Hematopoietic multipotent progenitor cell treated with erythropoietin and hydrocortisone succinate and interleukin-3 and kit ligand, for 15 days (in vitro differentiated cells): ENCODE results near the gene RAD51B.
"Not testable (repeated sequence)": the region's sequence is repeated elsewhere in the genome, so short reads cannot be mapped to it uniquely, and the experiment has no call there.

Experiments
- DNase-seq: peaks from one replicate; pipeline ENCODE4 v3.0.0-alpha.2; 2015; ENCODE audit warnings: low spot score

RAD51B gene

DNA sequence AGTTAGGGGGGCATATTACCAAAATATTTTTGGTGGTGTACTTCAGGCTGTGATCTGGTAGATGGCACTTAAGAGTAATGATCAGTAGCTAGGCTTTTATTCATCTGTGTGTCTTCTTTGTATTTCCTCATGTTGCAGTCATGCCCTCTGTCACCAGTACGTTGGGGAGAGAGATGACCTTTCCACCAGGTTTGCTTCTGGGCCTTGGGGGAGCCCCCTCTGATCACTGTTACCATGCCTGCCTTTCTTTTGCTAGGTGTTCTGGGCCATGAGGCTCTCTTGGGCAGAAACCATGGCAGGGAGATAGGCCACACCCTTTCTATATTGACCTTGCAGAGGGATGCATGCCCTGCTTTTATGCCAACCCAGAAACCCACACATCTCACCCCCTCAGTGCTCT, 208.5 kb downstream of the RAD51B start:
- DNase-seq = no peak

DNA sequence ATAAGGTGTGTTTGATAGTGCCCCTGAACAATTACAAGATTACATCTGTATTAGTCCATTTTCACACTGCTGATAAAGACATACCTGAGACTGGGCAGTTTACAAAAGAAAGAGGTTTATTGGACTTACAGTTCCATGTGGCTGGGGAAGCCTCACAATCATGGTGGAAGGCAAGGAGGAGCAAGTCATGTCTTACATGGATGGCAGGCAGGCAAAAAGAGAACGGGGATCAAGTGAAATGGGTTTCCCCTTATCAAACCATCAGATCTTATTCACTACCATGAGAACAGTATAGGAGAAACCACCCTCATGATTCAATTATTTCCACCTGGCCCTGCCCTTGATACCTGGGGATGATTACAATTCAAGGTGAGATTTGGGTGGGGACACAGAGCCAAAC, 211.4 kb downstream of the RAD51B start:
- DNase-seq = not testable (repeated sequence)

DNA sequence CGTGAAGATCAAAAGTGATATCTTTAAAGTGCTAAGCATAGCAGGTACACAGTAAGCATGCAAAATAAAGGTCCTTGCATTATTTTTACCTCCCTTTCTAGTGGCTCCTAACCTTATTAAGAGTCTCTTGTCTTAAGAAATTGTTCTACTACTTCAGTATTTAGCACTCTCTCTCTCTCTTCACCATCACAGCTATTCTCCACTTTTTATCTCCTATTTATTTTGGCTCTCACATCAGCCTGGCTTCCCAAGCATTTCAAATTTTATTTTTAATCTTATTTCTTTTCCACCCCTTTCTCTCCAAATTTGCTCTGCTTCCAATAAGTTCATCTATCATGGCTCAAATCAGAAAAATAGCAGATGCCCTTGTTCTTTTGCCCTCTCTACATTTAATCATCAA, 212.6 kb downstream of the RAD51B start:
- DNase-seq = no peak

DNA sequence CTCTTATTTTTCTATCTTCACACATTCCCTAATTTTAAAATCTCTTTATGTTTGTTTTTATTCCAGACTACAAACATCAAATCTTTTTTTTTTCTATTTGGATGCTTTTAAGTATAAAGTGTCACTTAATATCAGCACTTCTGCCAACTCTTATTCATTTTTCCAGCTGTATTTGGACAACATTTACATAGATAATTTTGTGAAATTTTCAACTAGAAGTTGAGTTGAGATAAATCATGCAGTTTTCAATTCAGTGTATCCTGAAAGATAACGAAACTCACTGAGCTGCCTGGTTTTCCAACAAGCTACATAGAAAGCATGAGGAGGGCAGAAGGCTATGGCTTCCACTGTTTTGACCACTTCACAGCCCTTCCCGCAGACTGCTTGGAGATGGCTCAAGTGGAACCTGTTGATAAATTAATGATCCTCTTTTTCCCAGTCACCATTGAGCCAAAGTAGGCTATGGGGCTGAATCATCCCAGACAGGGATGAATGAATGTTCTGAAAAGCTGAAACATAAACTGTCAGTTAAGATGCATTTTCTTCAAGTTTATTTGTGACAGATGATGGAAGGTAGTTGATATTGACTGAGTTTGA, 213.9 kb downstream of the RAD51B start:
- DNase-seq = no peak

DNA sequence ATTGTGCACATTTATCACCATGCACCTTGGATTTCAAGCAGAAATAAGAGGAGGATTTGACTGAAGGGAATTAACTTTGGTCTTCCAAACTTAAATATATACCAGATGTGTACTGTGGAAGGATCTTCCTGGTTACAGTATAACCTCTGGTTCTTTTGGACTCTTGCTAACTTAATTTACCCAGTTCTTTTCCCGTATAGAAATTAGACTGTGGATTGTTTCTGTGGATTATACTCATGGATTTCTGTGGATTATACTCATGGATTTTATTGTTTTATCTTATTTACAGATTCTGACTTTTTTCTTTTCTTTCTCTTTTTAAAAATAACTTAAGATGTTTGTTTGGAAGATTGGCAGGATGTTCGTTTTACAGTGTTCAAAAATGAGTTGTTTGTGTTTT, 215.3 kb downstream of the RAD51B start:
- no peak for DNase-seq

DNA sequence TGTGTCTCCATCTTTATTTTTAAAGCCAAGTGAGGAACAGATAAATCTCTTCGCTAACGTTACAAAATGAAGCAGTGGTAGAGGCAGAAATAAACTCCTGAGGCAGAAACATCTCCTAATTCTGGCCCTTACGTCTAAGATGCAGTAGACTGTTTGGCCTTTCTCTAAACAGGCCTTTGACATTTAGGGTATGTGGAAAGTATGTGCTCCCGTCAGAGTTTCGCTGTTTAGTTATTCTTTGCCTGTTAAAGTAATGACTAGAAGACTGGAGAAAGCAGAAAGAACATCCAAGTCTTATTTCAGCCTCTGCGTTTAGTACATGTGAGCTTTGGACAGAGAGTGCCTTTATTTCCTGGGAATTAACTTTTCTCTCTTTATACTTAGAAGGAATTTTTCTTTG, 216.6 kb downstream of the RAD51B start:
- no peak for DNase-seq

DNA sequence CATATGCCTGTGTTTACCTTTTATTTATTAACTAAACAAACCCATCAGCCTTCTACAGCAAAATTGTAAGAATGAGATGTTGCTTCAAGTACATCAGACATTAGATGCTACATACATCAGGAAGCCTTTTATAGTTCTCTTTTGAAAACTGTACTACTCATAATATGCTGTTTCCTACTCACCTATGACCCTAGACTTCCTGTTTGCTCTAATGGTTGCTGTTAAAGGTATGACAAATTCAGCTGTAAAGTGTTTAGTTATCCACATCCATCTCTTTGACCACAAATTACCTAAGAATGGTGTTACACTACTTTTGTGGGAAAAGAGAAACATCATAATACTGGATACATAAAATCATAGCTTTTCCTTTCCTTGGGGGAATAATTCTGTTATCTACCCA, 220.0 kb downstream of the RAD51B start:
- no peak for DNase-seq

DNA sequence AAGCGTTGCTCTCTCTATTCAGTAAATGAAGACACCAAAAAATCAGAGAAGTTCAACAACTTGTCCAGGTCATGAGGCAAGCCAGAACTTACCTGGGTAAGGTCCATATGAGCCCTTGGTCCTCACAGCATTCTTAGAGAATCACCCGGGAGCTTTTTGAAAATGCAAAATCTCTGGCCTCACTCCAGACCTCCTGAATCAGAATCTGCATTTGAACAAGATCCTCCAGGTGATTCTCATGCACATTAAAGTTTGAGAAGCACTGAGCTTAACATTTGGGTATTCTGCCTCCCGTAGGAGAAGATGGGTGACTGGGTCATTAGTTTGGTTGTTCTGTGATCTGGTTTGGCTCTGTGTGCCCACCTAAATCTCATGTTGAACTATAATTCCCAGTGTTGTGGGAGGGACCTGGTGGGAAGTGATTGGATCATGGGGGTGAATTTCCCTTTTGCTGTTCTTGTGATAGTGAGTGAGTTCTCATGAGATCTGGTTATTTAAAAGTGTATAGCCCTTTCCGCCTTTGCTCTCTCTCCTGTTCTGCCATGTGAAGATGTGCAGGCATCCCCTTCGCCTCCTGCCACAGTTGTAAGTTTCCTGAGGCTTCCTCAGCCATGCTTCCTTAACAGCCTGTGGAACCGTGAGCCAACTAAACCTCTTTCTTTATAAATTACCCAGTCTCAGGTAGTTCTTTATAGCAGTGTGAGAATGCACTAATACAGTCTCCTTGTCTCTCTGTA, 221.2 kb downstream of the RAD51B start:
- no peak for DNase-seq

DNA sequence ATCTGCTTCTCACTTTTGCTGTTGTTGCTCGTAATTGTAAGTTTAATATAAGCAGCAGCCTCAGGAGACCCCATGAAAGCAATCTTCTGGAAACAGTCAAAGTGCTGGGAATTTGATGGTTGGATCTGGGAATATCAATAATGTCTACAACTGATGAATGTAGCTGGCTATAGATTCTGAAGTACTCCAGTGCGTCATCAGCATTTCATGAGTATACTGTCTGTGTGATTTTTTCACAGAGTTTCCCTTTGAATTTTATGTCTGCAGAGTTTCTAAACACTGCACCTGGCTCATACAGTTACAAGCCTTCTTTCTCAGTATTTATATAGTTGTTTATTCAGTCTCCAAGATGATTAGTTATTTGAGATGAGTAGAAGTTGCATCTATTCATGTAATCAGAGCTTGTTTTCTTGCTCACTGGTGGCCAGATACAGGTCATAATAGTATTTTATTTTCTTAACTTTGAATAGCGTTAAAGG, 222.3 kb downstream of the RAD51B start:
- no peak for DNase-seq

DNA sequence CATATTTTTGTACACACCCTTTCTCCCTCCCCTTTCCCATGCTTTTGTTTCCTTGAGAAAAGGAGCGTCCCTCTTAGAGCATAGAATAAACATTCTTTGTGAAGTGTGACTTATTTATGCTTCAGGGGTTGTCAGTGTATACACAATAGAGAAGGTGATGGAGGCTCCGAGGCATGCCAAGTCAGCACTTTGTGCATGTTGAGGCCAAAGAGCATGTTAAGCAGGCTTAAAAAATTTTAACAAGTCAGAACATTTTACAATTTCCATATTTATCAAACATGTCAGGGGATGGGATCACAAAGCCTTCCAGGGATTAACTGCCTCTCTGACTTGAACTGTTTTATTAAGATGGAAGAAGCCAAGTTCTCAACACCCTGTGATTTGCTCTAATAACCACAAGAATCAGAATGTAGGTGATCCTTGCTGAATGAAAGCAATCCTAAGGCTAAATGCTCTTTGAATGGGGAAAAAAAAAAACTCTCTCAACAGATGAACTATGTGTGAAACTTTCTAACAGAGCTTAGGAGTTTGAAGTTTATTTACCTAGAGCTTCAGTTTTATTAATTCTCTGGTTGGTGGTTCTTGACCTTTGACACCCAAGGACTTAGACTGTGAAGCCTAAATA, 223.1 kb downstream of the RAD51B start:
- DNase-seq = no peak

DNA sequence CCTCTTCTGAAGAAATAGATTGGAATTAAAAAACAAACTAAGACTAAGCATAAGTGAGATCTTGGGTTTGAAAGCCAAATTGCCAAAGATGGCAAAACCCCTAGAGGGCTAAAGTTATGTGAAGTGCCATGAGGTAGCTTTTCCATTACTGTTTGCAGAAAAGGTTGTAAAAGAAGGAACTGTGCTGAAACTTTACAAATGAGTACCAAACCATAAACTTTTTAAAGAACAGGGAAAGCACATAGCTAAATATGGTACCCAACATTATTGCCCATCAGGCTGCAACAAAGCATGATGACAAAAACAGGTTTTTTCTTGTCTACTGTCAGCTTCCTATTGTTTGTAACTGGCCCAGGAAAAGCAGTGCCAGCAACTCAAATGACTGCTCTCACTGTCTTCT, 224.2 kb downstream of the RAD51B start:
- DNase-seq = no peak

DNA sequence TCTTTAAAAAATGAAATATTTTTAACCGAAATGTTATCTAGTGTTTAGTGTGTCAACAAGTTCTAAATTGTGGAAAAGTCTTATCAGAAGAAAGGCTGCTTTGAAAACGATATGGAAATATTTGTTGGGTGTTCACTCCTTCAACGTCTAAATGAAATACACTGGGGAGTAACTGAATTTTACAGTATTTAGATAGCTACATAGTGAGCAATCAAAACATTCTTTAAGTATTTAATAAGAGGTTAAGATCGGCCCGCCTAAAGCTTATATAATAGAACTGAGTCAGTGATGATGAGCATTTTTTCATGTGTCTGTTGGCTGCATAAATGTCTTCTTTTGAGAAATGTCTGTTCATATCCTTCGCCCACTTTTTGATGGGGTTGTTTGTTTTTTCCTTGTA, 228.3 kb downstream of the RAD51B start:
- DNase-seq = no peak

DNA sequence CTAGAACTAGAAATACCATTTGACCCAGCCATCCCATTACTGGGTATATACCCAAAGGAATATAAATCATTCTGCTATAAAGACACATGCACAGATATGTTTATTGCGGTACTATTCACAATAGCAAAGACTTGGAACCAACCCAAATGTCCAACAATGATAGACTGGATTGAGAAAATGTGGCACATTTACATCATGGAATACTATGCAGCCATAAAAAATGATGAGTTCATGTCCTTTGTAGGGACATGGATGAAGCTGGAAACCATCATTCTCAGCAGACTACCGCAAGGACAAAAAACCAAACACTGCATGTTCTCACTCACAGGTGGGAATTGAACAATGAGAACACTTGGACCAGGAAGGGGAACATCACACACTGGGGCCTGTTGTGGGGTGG, 229.2 kb downstream of the RAD51B start:
- not testable (repeated sequence) for DNase-seq

DNA sequence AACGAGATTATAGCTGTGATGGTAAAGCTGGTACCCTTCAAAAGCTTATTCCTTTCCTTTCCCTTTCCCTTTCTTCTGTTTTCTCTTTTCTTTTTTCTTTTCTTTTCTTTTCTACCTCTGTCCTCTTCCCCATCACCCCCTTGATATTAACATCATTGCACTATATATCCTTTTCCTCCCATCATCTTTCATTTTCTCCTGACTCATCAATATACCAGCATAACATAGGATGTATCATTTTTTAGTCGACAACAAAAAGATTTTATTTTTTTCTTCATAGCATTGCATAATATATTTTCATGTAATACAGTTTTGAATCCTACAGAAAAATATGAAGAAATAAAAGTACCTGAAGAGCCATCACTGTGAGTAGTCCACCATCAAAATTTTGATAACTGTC, 230.6 kb downstream of the RAD51B start:
- DNase-seq = no peak

DNA sequence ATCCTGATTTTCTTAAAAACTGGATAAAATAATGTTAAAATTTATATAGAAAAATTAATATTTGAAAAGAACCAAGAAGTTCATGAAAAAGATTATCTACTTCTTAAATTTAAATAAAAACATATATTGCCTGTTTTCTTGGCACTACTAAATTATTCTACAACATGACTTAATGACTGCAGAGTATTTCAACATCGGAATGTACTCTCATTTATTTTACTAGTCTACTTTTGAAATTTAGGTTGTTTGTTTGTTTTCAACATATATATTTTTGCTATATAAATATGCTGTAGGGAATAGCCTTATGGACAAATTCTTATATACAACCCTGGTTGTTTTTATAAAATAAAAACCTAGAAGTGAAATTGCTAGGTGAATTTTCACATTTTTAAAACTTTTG, 231.6 kb downstream of the RAD51B start:
- DNase-seq = no peak

DNA sequence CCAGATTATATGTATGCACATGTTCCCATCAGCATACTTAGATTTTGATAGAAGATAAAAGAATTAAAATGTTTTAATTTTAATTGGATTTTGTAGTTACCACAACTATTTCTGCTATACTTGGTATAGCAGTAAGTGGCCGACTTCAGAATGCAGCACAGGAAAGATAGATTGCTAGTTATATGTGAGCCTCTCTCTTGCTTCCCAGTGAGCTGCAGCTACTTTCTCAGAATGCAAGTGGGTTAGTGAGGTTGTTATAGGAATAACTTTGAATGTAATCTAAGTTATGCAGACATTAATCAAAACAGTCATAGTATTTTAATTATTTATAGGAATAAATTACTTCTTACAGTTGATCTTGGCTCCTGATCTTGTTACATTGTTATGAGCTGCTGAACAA, 240.6 kb downstream of the RAD51B start:
- DNase-seq = no peak

DNA sequence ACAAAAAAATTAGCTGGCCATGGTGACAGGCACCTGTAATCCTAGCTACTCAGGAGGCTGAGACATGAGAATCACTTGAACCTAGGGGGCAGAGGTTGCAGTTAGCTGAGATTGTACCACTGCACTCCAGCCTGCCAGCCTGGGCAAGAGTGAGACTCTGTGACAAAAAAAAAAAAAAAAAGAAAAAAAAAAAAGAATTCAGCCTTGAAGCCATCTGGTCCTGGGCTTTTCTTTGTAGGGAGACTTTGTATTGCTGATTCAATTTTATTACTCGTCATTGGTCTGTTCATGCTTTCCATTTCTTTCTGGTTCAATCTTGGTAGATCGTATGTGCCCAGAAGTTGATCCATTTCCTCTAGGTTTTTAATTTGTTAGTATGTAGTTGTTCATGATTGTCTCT, 243.1 kb downstream of the RAD51B start:
- DNase-seq = no peak

DNA sequence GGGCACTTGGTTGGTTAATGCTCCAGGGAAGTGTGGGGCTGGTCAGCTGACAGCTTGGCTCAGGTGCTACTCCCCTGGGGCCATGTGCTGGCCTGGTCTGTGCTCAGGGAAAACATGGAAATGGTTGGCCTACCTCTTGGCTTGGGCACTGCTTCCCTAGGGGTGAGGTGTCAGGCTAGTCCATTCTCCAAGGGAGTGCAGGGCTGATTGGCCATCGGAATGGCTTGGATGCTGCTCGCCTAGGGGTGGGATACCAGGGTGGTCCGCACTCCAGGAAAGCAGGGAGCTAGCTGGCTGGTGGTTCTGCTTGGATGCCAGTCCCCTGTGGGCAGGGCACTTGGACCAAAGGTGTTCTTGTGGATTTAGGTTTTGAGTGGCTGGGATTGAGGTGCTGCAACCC, 245.7 kb downstream of the RAD51B start:
- DNase-seq = no peak

DNA sequence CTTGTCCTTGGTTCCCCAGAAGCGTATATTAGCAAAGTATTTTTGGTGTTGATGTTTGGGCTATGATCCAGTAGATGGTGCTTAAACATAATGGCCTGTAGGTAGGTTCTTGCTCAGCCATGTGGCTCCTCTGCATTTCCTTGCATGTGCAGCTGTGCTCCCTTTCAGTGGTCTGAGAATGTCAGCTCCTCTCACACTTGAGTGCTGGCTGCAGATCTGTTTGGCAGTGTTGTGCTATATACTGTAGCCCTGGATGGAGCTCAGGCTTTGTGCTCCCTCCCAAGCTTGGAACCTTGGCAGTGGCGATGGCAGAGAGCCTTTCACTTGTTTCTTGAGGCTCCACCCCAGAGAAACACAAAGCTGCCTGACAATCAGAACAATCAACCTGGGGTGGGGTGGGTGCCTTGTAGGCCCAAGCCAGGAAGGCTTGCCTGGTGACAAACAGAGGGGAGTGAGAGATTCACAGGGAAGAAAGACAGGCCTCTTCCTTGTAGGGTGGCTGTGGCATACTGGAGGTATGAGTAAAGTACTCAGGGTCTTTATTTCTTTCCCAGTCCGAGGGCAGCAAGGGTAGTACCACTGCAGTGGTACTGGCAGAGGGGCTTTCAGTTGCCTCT, 255.3 kb downstream of the RAD51B start:
- DNase-seq = no peak

DNA sequence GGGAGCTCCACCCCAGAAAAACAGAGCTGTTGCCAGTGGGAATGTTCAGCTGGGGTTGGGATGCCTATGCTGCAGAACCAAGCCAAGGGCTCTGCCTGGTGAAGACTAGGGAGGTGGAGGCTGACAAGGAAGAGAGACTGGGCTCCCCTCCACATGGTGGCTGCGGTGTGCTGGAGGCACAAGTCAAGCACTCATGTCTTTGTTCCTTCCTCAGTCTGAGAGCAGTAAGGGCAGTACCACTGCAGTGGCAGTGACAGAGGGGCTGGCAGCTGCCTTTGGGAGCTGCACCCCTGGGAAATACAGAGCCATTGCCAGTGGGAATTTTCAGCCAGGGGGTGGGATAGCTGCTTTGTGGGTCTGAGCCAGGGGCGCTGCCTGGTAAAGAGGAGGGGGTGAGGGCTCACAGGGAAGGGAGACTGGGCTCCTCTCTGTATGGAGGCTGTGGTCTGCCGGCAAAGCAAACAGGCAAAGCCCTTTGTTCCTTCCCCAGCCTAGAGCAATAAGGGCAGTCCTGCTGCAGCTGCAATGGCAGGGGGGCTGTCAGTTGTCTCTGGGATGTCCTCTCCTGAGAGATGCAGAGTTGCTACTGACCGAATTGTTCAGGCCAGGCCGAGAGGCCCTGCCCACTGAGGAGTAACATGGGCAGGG, 255.9 kb downstream of the RAD51B start:
- no peak for DNase-seq

DNA sequence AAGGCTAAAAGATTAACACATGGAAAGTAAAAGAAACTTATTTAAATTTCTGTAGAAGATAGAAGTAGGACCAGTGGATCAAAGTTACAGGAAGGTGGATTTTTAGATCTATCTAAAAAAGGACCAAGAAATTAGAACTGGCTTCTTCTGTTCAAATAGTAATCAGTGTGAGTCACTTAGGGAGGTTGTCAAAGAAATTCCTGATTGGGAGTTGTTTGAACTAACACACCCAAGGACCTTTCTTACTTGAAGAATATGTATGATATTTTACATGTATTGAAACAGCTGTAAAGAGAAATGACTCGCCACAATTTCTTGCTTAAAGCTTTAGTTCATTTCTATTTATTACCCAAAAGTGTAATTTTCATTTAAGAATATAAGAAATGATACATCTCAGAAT, 256.9 kb downstream of the RAD51B start:
- no peak for DNase-seq

DNA sequence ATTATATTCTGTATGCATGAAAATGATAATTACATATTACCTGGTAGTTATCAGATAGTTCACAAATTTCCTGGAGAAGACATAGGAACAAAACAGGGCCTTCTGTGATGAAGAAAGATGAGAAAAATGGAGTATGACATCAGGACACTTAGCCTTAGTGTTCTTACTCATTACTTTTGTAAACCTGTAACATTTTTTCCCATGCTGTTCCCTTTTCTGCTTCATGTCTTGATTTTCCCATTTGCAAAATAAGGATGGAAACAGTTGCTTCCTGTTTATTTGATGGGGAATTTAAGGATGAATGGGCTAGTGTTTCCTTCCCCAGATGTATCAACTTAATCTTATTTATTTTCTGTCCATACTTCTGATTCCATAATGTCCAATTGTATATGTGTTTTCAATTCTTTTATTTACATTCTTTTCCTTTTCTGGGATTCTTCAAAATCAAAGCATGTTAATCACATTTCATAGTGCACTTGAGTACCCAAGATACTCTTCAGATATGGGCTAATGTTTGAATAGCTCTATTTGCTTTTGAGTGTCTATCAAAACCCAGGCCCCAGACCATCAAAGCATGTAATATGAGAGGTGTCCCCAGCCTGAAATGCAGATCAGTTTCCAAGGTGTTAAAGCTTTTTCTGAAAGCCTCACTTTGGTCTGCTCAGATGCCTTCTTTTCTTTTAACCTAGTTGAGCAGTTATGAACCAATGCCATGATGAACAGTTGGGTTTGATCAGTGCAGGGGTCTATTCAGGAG, 260.5 kb downstream of the RAD51B start:
- no peak for DNase-seq
